Skeletal muscle cell (primary cell): ENCODE measurements around the gene NINJ2.
A peak's percentile ranks its signal among the peaks of the same experiment; 100 is the strongest.

ENCODE experiments used
- DNase-seq: peaks from one replicate; pipeline ENCODE4 v3.0.0-alpha.2; 2010; ENCODE audit warnings: low read depth
- H3K4me3 ChIP-seq: 2 replicates; pipeline ENCODE4 v1.5.1; 2011; ENCODE audit warnings: low read depth, mild to moderate bottlenecking, control low read depth, low read length, moderate library complexity

Gene NINJ2

GRCh38 chr12:542395-543113, 120.7 kb downstream of the NINJ2 start:
- DNase-seq: no peak
- H3K4me3 ChIP-seq: no peak overlapping the region

- no peak overlapping the region for H3K4me3 ChIP-seq
- DNase-seq: no peak
Observed at GRCh38 chr12:541676-542324, 121.4 kb downstream of the NINJ2 start.

GRCh38 chr12:539540-540310, 123.5 kb downstream of the NINJ2 start:
- H3K4me3 ChIP-seq: no peak overlapping the region
- no peak for DNase-seq

- no peak for DNase-seq
- H3K4me3 ChIP-seq: no peak overlapping the region
Observed at GRCh38 chr12:538731-539539, 124.3 kb downstream of the NINJ2 start.

- no peak for DNase-seq
- H3K4me3 ChIP-seq: no peak overlapping the region
Observed at GRCh38 chr12:537772-538171, 125.5 kb downstream of the NINJ2 start.

GRCh38 chr12:536751-537245, 126.4 kb downstream of the NINJ2 start:
- DNase-seq: no peak
- H3K4me3 ChIP-seq: no peak overlapping the region

GRCh38 chr12:535396-535795, 127.8 kb downstream of the NINJ2 start:
- no peak for DNase-seq
- no peak overlapping the region for H3K4me3 ChIP-seq

GRCh38 chr12:534216-534615, 129.0 kb downstream of the NINJ2 start:
- H3K4me3 ChIP-seq: no peak overlapping the region

GRCh38 chr12:533718-534117, 129.5 kb downstream of the NINJ2 start:
- no peak for DNase-seq
- H3K4me3 ChIP-seq: no peak overlapping the region

More at GRCh38 chr12:534216-534615, 129.0 kb downstream of the NINJ2 start:
- DNase-seq: no peak

GRCh38 chr12:532908-533565, 130.2 kb downstream of the NINJ2 start:
- H3K4me3 ChIP-seq: no peak overlapping the region
- DNase-seq: peak; percentile 40

GRCh38 chr12:531951-532585, 131.2 kb downstream of the NINJ2 start:
- DNase-seq: no peak
- H3K4me3 ChIP-seq: no peak overlapping the region

- H3K4me3 ChIP-seq: no peak overlapping the region
- DNase-seq: no peak
Observed at GRCh38 chr12:530821-531220, 132.4 kb downstream of the NINJ2 start.

GRCh38 chr12:530308-530707, 132.9 kb downstream of the NINJ2 start:
- no peak for DNase-seq
- no peak overlapping the region for H3K4me3 ChIP-seq

GRCh38 chr12:527729-528128, 135.5 kb downstream of the NINJ2 start:
- DNase-seq: no peak
- no peak overlapping the region for H3K4me3 ChIP-seq

- DNase-seq: no peak
- no peak overlapping the region for H3K4me3 ChIP-seq
Observed at GRCh38 chr12:527241-527640, 136.0 kb downstream of the NINJ2 start.

- no peak for DNase-seq
- no peak overlapping the region for H3K4me3 ChIP-seq
Observed at GRCh38 chr12:526089-526488, 137.2 kb downstream of the NINJ2 start.

- H3K4me3 ChIP-seq: no peak overlapping the region
- no peak for DNase-seq
Observed at GRCh38 chr12:524167-524951, 138.9 kb downstream of the NINJ2 start.
